K562 (cell line): ENCODE data around the gene SLC49A3. TPM values are rescaled to one million over a fixed set of nuclear protein-coding genes. Genes with fewer than 3 reads are reported as not detected.
"Not testable (repeated sequence)": the region's sequence is repeated elsewhere in the genome, so short reads cannot be mapped to it uniquely, and the experiment has no call there.

Experiments used
- ATAC-seq: fragments of 200-7000 bp; cut with Tn5 transposase; 3 replicates; pipeline ENCODE4 v1.9.1; 2020; ENCODE audit warnings: moderate library complexity
- BruUV-seq: library from RNA; stranded (reverse); fragments of 400-500 nt; replicated peaks from 2 replicates; lab custom pipeline; 2021; lab: Mats Ljungman, UMichigan
- CTCF ChIA-PET: fragments of 300-600 bp; formaldehyde crosslinking; extraction: SDS; loops from one replicate; lab custom pipeline; 2021; ENCODE audit warnings: low intra/inter-chr PET ratio; lab: Yijun Ruan, JAX
- POLR2A ChIA-PET: fragments of 300-600, 350-650 bp; sonication (Branson Sonifier 250); formaldehyde crosslinking; extraction: SDS; loops from one replicate; lab custom pipeline; 2021; ENCODE audit warnings: antibody characterized with exemption, inconsistent platforms; lab: Yijun Ruan, JAX
- DNase-seq, 4 experiments: peaks; one replicate each; pipeline versions ENCODE4 v3.0.0 to v3.0.0-alpha.2; 2011 to 2018; ENCODE audit warnings: low spot score in 3 of 4, mixed read lengths in 3 of 4; ENCODE audit errors: extremely low read depth in 1 of 4
- FAIRE-seq: peaks from 2 replicates; lab custom pipeline; 2011; peaks lifted over from hg19 to GRCh38; lab: Jason Lieb, UNC
- H2AFZ ChIP-seq: 2 replicates; pipeline ENCODE4 v1.6.0; 2011; ENCODE audit warnings: low read depth, low read length, control low read depth, inconsistent platforms
- H3K27ac ChIP-seq: fragments of 200-600 bp; 3 replicates; pipeline ENCODE4 v1.8.0; 2011; ENCODE audit warnings: low read depth, mild to moderate bottlenecking, control low read depth, inconsistent platforms, low read length, moderate library complexity, mixed read lengths; ENCODE audit errors: extremely low read depth
- H3K27me3 ChIP-seq, 2 experiments: fragments of 300-600 bp in 1 of 2; 2 replicates in 1 of 2; 3 replicates in 1 of 2; pipeline versions ENCODE4 v1.6.0 to v1.8.0; 2011; ENCODE audit warnings: inconsistent platforms in 2 of 2, low read length in 2 of 2, mild to moderate bottlenecking in 1 of 2, mixed read lengths in 1 of 2, moderate library complexity in 1 of 2; ENCODE audit not compliant: control insufficient read depth in 2 of 2, insufficient read depth in 2 of 2
- H3K36me3 ChIP-seq: fragments of 300-600 bp; 3 replicates; pipeline ENCODE4 v1.8.0; 2011; ENCODE audit warnings: mild to moderate bottlenecking, low read length, inconsistent platforms; ENCODE audit not compliant: control insufficient read depth, insufficient read depth
- H3K4me1 ChIP-seq, 2 experiments: fragments of 200-600 bp in 1 of 2; replicated peaks in 1 of 2; 2 replicates in 1 of 2; 3 replicates in 1 of 2; pipeline versions ENCODE4 v1.5.1 to v1.8.0; 2011; ENCODE audit warnings: inconsistent platforms in 2 of 2, low read length in 2 of 2, mild to moderate bottlenecking in 1 of 2, mixed read lengths in 1 of 2, moderate library complexity in 1 of 2; ENCODE audit not compliant: control insufficient read depth in 2 of 2, insufficient read depth in 2 of 2
- H3K4me2 ChIP-seq: 2 replicates; pipeline ENCODE4 v1.6.1; 2011; ENCODE audit warnings: low read length, control low read depth, inconsistent platforms, mixed read lengths; ENCODE audit not compliant: insufficient read depth
- H3K4me3 ChIP-seq: fragments of 200-600 bp; sonication (generic), shearing (Covaris generic); 2 replicates; pipeline ENCODE4 v1.5.1; 2016; ENCODE audit warnings: control low read depth, inconsistent platforms
- H3K79me2 ChIP-seq: fragments of 200-600 bp; 3 replicates; pipeline ENCODE4 v1.8.0; 2011; ENCODE audit warnings: low read length, inconsistent platforms; ENCODE audit not compliant: control insufficient read depth, insufficient read depth
- H3K9ac ChIP-seq, 2 experiments: 2 replicates each; pipeline versions ENCODE4 v1.6.0 to v1.6.1; 2011; ENCODE audit warnings: low read depth in 2 of 2, low read length in 2 of 2, control low read depth in 1 of 2, inconsistent platforms in 1 of 2, mild to moderate bottlenecking in 1 of 2, mixed read lengths in 1 of 2; ENCODE audit not compliant: insufficient read depth in 1 of 2
- H3K9me1 ChIP-seq: one replicate; pipeline ENCODE4 v1.6.0; 2011; ENCODE audit warnings: inconsistent platforms, mild to moderate bottlenecking, low read length, moderate library complexity; ENCODE audit not compliant: control insufficient read depth, insufficient read depth
- H3K9me3 ChIP-seq: replicated peaks from 2 replicates; pipeline ENCODE4 v1.5.1; 2011; ENCODE audit warnings: low read depth, low read length, inconsistent platforms; ENCODE audit not compliant: control insufficient read depth, insufficient read depth
- H4K20me1 ChIP-seq: replicated peaks from 2 replicates; pipeline ENCODE4 v1.6.1; 2011; ENCODE audit warnings: low read length, inconsistent platforms, mixed read lengths; ENCODE audit not compliant: control insufficient read depth, insufficient read depth
- GTF2F1 ChIP-seq: IDR thresholded peaks from 2 replicates; pipeline ENCODE4 v1.6.1; 2011; ENCODE audit warnings: low read depth, low read length, improper control_type of control experiment
- RBM25 ChIP-seq: fragments of 200-400 bp; formaldehyde crosslinking; IDR thresholded peaks from 2 replicates; pipeline ENCODE4 v1.6.1; 2018; ENCODE audit warnings: low read length, low read depth, moderate library complexity; ENCODE audit not compliant: severe bottlenecking
- UBTF ChIP-seq, 2 experiments: IDR thresholded peaks; 2 replicates each; pipeline ENCODE4 v1.6.1; 2012; ENCODE audit warnings: improper control_type of control experiment in 2 of 2, low read depth in 2 of 2, low read length in 2 of 2, borderline replicate concordance in 1 of 2
- WGBS: fragments of 100-300 bp; shearing (Covaris generic); methylation state at CpG from one replicate; pipeline ENCODE4 v1.1.6; 2016; ENCODE audit warnings: low coverage, mixed read lengths; ENCODE audit not compliant: insufficient coverage; ENCODE audit errors: missing lambda C conversion rate; 5-methylcytosine and 5-hydroxymethylcytosine counted together
- in situ Hi-C: fragments of 300-500 bp; cut with MboI; formaldehyde crosslinking; loops from 4 replicates; pipeline ENCODE4 v1.15.0; 2018; ENCODE audit warnings: inconsistent platforms, mixed read lengths
- intact Hi-C: fragments of 100-400 bp; cut with micrococcal nuclease; formaldehyde crosslinking; loops from 2 replicates; pipeline ENCODE4 v1.14.2; 2022
- polyA plus RNA-seq, 8 experiments: library from polyadenylated mRNA; depleted of rRNA in 4 of 8; stranded (reverse) in 5 of 8; unstranded in 3 of 8; fragments of >200 nt; fragmentation: Nextera tagmentation in 2 of 8; fragmentation: Illumina TruSeq in 1 of 8; extraction: Ambion mirVana in 2 of 8; extraction: Trizol in 1 of 8; gene quantifications; 2 replicates each; pipeline versions ENCODE4 v1.2.1 to v1.2.3, GENCODE V29; 2011 to 2014; ENCODE audit warnings: inconsistent platforms in 1 of 8, missing spikeins in 1 of 8
- total RNA-seq, 7 experiments: library from RNA; depleted of rRNA in 6 of 7; stranded (reverse); fragments of >200 nt in 6 of 7; fragmentation: Illumina TruSeq in 2 of 7; extraction: Trizol in 2 of 7; gene quantifications; 2 replicates each; pipeline versions ENCODE4 v1.2.1 to v1.2.3, GENCODE V29; 2011 to 2021; ENCODE audit warnings: low replicate concordance in 1 of 7

Gene SLC49A3
- total and polyA plus RNA-seq, 9 of the 15 experiments (the other 6 are each of a cell fraction or from before 2014, with no cell fraction given): 0.24 to 0.41 TPM; not detected in 7

GRCh38 chr4:646460-646859, 42.5 kb downstream of the SLC49A3 start (continued):
- TF ChIP-seq UBTF (IDR thresholded peaks at IDR 0.05; ENCODE audit: borderline replicate concordance in 1 of 2, low read depth in 2 of 2, low read length in 2 of 2) (peak in 1 of 2 experiments; percentile 33; a peak in 1 of 4 replicates), GTF2F1 (no peak), RBM25 (no peak)

GRCh38 chr4:642366-642765, 46.6 kb downstream of the SLC49A3 start:
- BruUV-seq, H4K20me1 ChIP-seq, ATAC-seq, CTCF ChIA-PET, intact Hi-C loops, H3K9me1 ChIP-seq, FAIRE-seq, in situ Hi-C loops, POLR2A ChIA-PET, H3K36me3 ChIP-seq, H3K27ac ChIP-seq, H3K9ac ChIP-seq, DNase-seq, H3K4me2 ChIP-seq, H3K4me3 ChIP-seq, H3K79me2 ChIP-seq, H2AFZ ChIP-seq, H3K9me3 ChIP-seq: not testable (repeated sequence)
- Histone ChIP-seq H3K4me1 (peaks cover 0 to 12% of the 10 kb centered on the region in 2 experiments; a peak in 2 of 5 replicates), H3K27me3 (peaks cover 16 to 38% of the 10 kb centered on the region in 2 experiments; a peak in 3 of 5 replicates)
- 6% methylated on average over 6 of the region's 6 CpGs for WGBS
